Transverse colon (tissue), 4 donors: ENCODE data around the gene UMPS. TPM values are rescaled to one million over a fixed set of nuclear protein-coding genes. Genes with fewer than 3 reads are reported as not detected.

Experiments used
- DNase-seq: peaks from one replicate; pipeline ENCODE4 v3.0.0-alpha.2; 2019
- H3K27ac ChIP-seq, 4 donors: fragments of 200-600 bp; sonication (generic); 2 replicates each; pipeline ENCODE4 v1.5.1; 2016 to 2018; ENCODE audit warnings: inconsistent platforms in 4 of 4
- H3K27me3 ChIP-seq: fragments of 200-600 bp; sonication (generic); 2 replicates; pipeline ENCODE4 v1.5.1; 2017; ENCODE audit warnings: inconsistent platforms
- H3K36me3 ChIP-seq, 4 donors: fragments of 200-600 bp; sonication (generic); 2 replicates each; pipeline ENCODE4 v1.5.1; 2017 to 2019; ENCODE audit warnings: inconsistent platforms in 4 of 4
- H3K4me1 ChIP-seq, 4 donors: fragments of 200-600 bp; sonication (generic); 2 replicates each; pipeline ENCODE4 v1.5.1; 2017 to 2020; ENCODE audit warnings: inconsistent platforms in 4 of 4
- H3K4me3 ChIP-seq, 4 donors: fragments of 200-600 bp; sonication (generic); 1 replicate in 1 of 4; 2 replicates in 3 of 4; pipeline versions ENCODE4 v1.5.1 to v1.6.1; 2017 to 2019; ENCODE audit warnings: inconsistent platforms in 4 of 4
- H3K9me3 ChIP-seq, 2 donors: fragments of 200-600 bp; sonication (generic); 2 replicates each; pipeline ENCODE4 v1.5.1; 2017 to 2019; ENCODE audit warnings: inconsistent platforms in 2 of 2
- EP300 ChIP-seq: sonication (generic); formaldehyde crosslinking; IDR thresholded peaks from one replicate; pipeline ENCODE4 v1.6.1; 2017; ENCODE audit warnings: antibody characterized with exemption, low read depth
- POLR2A ChIP-seq: fragments of 450-650 bp; IDR thresholded peaks from one replicate; pipeline ENCODE4 v1.6.1; 2016; ENCODE audit warnings: antibody characterized with exemption, mild to moderate bottlenecking, moderate library complexity
- POLR2AphosphoS5 ChIP-seq, 3 donors: sonication (generic); formaldehyde crosslinking; IDR thresholded peaks; one replicate each; pipeline ENCODE4 v1.6.1; 2016; ENCODE audit warnings: antibody characterized with exemption in 3 of 3
- WGBS, 2 donors: methylation state at CpG; one replicate each; pipeline ENCODE4 v1.1.5; 2018; ENCODE audit warnings: low coverage in 1 of 2; 5-methylcytosine and 5-hydroxymethylcytosine counted together
- in situ Hi-C, 4 donors: fragments of 200-750 bp; cut with MboI; loops; one replicate each; pipeline versions ENCODE4 v1.15.0 to v1.15.1; 2017; ENCODE audit warnings: low sequenced_read_pairs in 3 of 4, low pct_ligation_motif_present in 1 of 4, low pct_unique_long_range_greater_than_20kb in 1 of 4
- intact Hi-C: fragments of 100-400 bp; cut with DNase I; formaldehyde crosslinking; loops from one replicate; pipeline ENCODE4 v1.15.1; 2023; ENCODE audit warnings: low total_unique reads
- total RNA-seq, 4 donors: library from RNA; depleted of rRNA; stranded (reverse); fragments of >200 nt; gene quantifications; one replicate each; pipeline ENCODE4 v1.1.0, GENCODE V29; 2016
- TF ChIP-seq, protein P1 (sequence below), 5 experiments: fragments of 200-600 bp in 3 of 5; fragments of 450-650 bp in 2 of 5; sonication (generic) in 3 of 5; IDR thresholded peaks; 1 replicate in 2 of 5; 2 replicates in 3 of 5; pipeline ENCODE4 v1.5.1; 2016 to 2017; ENCODE audit warnings: antibody characterized with exemption in 5 of 5, inconsistent platforms in 3 of 5, mild to moderate bottlenecking in 2 of 5, moderate library complexity in 1 of 5

UMPS gene
- 10 to 100 TPM; 10.3 to 47.5 (median 19.6) TPM for total RNA-seq

DNA sequence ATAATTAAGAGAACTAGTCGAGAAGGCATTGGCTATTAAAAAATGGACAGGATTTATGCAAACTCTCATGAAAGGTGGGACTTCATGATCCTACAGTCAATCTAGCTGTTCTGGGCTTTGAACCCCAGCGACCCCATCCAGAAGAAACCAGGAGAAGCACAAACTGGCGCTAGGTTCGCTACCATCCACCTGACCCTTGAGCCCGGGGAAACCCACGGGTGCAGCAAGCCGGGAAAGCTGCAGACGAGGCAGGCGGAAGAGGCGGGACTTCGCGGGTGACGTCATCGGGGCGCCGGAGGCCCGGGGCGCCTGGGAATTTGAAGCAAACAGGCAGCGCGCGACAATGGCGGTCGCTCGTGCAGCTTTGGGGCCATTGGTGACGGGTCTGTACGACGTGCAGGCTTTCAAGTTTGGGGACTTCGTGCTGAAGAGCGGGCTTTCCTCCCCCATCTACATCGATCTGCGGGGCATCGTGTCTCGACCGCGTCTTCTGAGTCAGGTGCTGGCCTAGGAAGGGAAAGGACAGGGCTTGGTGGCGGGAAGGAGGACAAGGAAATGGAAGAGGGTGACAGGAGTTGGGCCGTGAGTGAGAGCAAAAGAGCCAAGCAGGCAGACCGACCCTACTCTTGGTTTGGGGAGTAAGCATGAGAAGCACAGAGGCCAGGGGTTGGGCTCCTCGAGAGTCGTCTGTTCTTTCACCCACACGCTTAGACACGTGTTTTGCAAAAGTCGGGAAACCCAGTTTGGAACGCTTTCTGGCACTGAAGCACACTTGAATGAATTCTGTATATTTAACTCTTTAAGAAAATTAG is at the start of gene UMPS:
Gene UMPS, plus strand, starts transcription at position 324 of the 812 bp plus-strand sequence. Its CDS starts 20 bp downstream, at position 344.
- 1 to 3% methylated on average over 8 to 44 of the region's 44 CpGs for WGBS, 2 donors
- H3K27me3 ChIP-seq = peaks cover 19% of the 10 kb centered on the region
- in situ Hi-C loops (no loop called here), intact Hi-C loops (no loop called here)
- no peaks in the 10 kb centered on the region for H3K36me3 ChIP-seq
- peak within 1 kb of the TSS; percentile 67 to 91 (median 78) for H3K4me3 ChIP-seq
- H3K4me1 ChIP-seq = peaks cover 7 to 30% (median 13%) of the 10 kb centered on the region in 4 donors
- no peaks in the 10 kb centered on the region for H3K9me3 ChIP-seq
- H3K27ac ChIP-seq = peak within 1 kb of the TSS; percentile 71 to 86 (median 79)
- peak; percentile 82 to 88 (median 85) for TF ChIP-seq POLR2AphosphoS5 (IDR thresholded peaks at IDR 0.05)
- TF ChIP-seq POLR2A = peak; percentile 82
- TF ChIP-seq, protein P1, sequence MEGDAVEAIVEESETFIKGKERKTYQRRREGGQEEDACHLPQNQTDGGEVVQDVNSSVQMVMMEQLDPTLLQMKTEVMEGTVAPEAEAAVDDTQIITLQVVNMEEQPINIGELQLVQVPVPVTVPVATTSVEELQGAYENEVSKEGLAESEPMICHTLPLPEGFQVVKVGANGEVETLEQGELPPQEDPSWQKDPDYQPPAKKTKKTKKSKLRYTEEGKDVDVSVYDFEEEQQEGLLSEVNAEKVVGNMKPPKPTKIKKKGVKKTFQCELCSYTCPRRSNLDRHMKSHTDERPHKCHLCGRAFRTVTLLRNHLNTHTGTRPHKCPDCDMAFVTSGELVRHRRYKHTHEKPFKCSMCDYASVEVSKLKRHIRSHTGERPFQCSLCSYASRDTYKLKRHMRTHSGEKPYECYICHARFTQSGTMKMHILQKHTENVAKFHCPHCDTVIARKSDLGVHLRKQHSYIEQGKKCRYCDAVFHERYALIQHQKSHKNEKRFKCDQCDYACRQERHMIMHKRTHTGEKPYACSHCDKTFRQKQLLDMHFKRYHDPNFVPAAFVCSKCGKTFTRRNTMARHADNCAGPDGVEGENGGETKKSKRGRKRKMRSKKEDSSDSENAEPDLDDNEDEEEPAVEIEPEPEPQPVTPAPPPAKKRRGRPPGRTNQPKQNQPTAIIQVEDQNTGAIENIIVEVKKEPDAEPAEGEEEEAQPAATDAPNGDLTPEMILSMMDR (IDR thresholded peaks at IDR 0.05) = no peak
- no peak for TF ChIP-seq EP300
- DNase-seq = peak; percentile 95

DNA sequence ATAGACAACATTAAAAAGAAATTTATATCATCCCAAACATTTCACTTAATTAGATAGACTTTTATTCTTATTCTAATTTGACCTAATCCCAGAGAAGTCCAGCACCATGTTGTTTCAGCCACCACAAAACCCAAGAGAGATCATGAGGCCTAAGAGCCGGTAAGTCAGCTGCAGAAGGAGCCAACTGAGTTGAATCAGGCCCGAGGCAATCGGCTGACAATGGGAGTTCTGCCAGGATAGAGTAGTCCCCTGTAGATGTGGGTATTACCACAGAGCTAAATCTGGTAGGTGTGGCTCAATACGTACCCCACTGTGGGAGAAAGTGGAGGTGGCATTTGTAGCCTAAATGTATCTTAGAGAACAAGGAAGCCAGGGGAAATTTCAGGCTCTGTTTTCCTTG is 49.7 kb upstream of the UMPS start:
- no peaks in the 10 kb centered on the region for H3K9me3 ChIP-seq
- 88% methylated on average over 4 of the region's 4 CpGs; no CpG with 5 or more reads in 1 of the 2 donors for WGBS, 2 donors
- no peak overlapping the region for H3K27ac ChIP-seq
- no peaks in the 10 kb centered on the region for H3K27me3 ChIP-seq
- H3K36me3 ChIP-seq = peaks cover 0 to 4% (median 2%) of the 10 kb centered on the region in 4 donors
- TF ChIP-seq EP300 (no peak), POLR2A (no peak), POLR2AphosphoS5 (IDR thresholded peaks at IDR 0.05) (no peak)
- TF ChIP-seq, protein P1 (IDR thresholded peaks at IDR 0.05) = no peak
- H3K4me3 ChIP-seq = no peak overlapping the region
- intact Hi-C loops = no loop called here
- no peaks in the 10 kb centered on the region for H3K4me1 ChIP-seq
- no peak for DNase-seq
- in situ Hi-C loops = loop anchor here in 2 of 4 donors (5.0 to 10.0 kb wide), 2 partner anchors 106 to 108 kb away; no protein-coding TSS in a partner anchor

DNA sequence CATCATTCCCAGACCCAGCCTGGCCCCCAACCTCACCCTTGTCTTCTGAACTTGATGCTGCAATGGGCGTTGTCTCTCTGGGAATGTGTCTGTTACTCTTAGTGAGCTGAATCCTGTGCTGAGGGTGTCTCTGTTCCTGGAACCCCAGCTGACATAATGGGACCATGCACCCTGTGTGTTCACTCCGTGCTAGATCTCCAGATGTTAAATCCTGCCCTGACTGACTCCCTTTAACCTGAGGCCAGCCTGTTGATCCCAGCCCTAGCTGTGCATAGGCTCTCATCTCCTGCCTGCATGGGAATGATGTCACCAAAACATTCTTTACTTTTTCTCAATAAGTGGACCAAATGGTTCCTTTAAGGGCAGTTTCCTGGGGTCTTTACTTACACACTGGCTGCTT is 48.0 kb upstream of the UMPS start:
- Histone ChIP-seq H3K27ac (no peak overlapping the region), H3K4me3 (no peak overlapping the region), H3K4me1 (no peaks in the 10 kb centered on the region), H3K27me3 (no peaks in the 10 kb centered on the region), H3K36me3 (no peaks in the 10 kb centered on the region), H3K9me3 (no peaks in the 10 kb centered on the region)
- in situ Hi-C loops = loop anchor here in 2 of 4 donors (5.0 to 10.0 kb wide), 2 partner anchors 107 to 110 kb away; no protein-coding TSS in a partner anchor
- no peak for DNase-seq
- intact Hi-C loops = no loop called here
- no peak for TF ChIP-seq POLR2A
- TF ChIP-seq POLR2AphosphoS5 (IDR thresholded peaks at IDR 0.05) = no peak
- TF ChIP-seq, protein P1 (IDR thresholded peaks at IDR 0.05) = no peak
- no peak for TF ChIP-seq EP300
- WGBS, 2 donors = 88% methylated on average over 2 of the region's 2 CpGs; no CpG with 5 or more reads in 1 of the 2 donors

DNA sequence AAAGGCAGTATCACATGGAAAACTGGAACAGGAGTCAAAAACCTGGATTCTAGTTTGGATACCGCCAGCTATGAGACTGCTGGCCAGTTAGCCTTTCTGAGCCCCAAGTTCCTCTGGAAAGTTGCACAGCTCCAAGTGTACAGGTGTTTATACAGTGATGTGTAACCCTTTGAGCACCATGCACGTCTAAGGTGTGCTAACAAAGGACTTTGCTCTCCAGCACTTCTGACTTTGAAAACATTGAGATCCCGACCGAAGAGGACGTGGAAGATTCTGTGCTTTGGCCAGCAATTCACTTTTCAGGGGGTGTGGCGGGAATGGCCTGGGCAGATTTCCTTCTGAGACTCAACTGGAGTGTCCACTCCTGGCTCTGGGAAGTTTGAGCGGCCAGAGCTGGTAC is 45.8 kb upstream of the UMPS start:
- intact Hi-C loops (no loop called here), in situ Hi-C loops (loop anchor here in 2 of 4 donors (5.0 to 10.0 kb wide), 2 partner anchors 110 to 112 kb away; no protein-coding TSS in a partner anchor)
- H3K27ac ChIP-seq = no peak overlapping the region

More for the DNA sequence above, 45.8 kb upstream of the UMPS start:
- H3K36me3 ChIP-seq = no peaks in the 10 kb centered on the region
- no peaks in the 10 kb centered on the region for H3K27me3 ChIP-seq
- H3K9me3 ChIP-seq = no peaks in the 10 kb centered on the region
- no peak for DNase-seq
- 90% methylated on average over 7 of the region's 7 CpGs; no CpG with 5 or more reads in 1 of the 2 donors for WGBS, 2 donors
- H3K4me1 ChIP-seq = peaks cover 0 to 2% (median 0%) of the 10 kb centered on the region in 4 donors
- no peak for TF ChIP-seq POLR2A
- no peak for TF ChIP-seq POLR2AphosphoS5 (IDR thresholded peaks at IDR 0.05)
- no peak for TF ChIP-seq EP300
- TF ChIP-seq, protein P1 (IDR thresholded peaks at IDR 0.05) = no peak
- H3K4me3 ChIP-seq = no peak overlapping the region
